Heart left ventricle (tissue), 16 donors: Measurements from ENCODE around the gene TET1. TPM values are rescaled to one million over a fixed set of nuclear protein-coding genes. Genes with fewer than 3 reads are reported as not detected.

Experiments
- ATAC-seq, 4 donors: fragments of 200-7000 bp; cut with Tn5 transposase; one replicate each; pipeline ENCODE4 v1.9.1; 2020 to 2022; ENCODE audit warnings: moderate library complexity in 4 of 4, mild to moderate bottlenecking in 3 of 4, moderate number of reproducible peaks in 1 of 4
- DNase-seq, 5 donors: peaks; one replicate each; pipeline ENCODE4 v3.0.0-alpha.2; 2020
- H3K27ac ChIP-seq, 12 donors: fragments of 200-600 bp; sonication (generic) in 4 of 12; one replicate each; pipeline versions ENCODE4 v1.5.0 to v1.8.0; 2016 to 2022; ENCODE audit warnings: mild to moderate bottlenecking in 2 of 12
- H3K27me3 ChIP-seq, 9 donors: fragments of 200-600 bp; sonication (generic) in 2 of 9; one replicate each; pipeline versions ENCODE4 v1.5.1 to v1.8.0; 2016 to 2022; ENCODE audit warnings: mild to moderate bottlenecking in 3 of 9
- H3K36me3 ChIP-seq, 9 donors: fragments of 200-600 bp; sonication (generic) in 2 of 9; one replicate each; pipeline versions ENCODE4 v1.5.0 to v1.8.0; 2018 to 2022; ENCODE audit warnings: mild to moderate bottlenecking in 2 of 9
- H3K4me1 ChIP-seq, 12 donors: fragments of 200-600 bp; sonication (generic) in 4 of 12; one replicate each; pipeline versions ENCODE4 v1.5.0 to v1.8.0; 2016 to 2022; ENCODE audit warnings: mild to moderate bottlenecking in 3 of 12
- H3K4me3 ChIP-seq, 12 donors: fragments of 200-600 bp; sonication (generic) in 4 of 12; one replicate each; pipeline versions ENCODE4 v1.5.0 to v1.8.0; 2017 to 2022; ENCODE audit warnings: mild to moderate bottlenecking in 9 of 12, moderate library complexity in 4 of 12
- H3K9me3 ChIP-seq, 12 donors: fragments of 200-600 bp; sonication (generic) in 4 of 12; one replicate each; pipeline versions ENCODE4 v1.5.0 to v1.8.0; 2016 to 2022; ENCODE audit warnings: mild to moderate bottlenecking in 1 of 12
- POLR2A ChIP-seq, 2 donors: fragments of 450-650 bp; IDR thresholded peaks; one replicate each; pipeline ENCODE4 v1.6.1; 2017; ENCODE audit warnings: antibody characterized with exemption in 2 of 2, mild to moderate bottlenecking in 2 of 2, moderate library complexity in 2 of 2
- WGBS, 4 donors: extraction: QIAGEN DNeasy Blood & Tissue Kit in 2 of 4; methylation state at CpG; one replicate each; pipeline versions ENCODE4 v1.1.5 to v1.1.7; 2013 to 2018; 5-methylcytosine and 5-hydroxymethylcytosine counted together
- intact Hi-C, 10 donors: fragments of 100-400 bp; cut with DNase I; formaldehyde crosslinking; loops; one replicate each; pipeline versions ENCODE4 v1.11.1 to v1.14.2; 2022
- polyA plus RNA-seq, 2 donors: library from polyadenylated mRNA; stranded (reverse); fragments of 200-250 nt; gene quantifications; one replicate each; pipeline ENCODE4 v1.2.3, GENCODE V29; 2013
- total RNA-seq, 9 donors: library from RNA; depleted of rRNA in 2 of 9; stranded (reverse); fragments of >200 nt in 2 of 9; fragmentation: NEBNext Ultra II Directional in 3 of 9; extraction: Animal tissue kit (Norgen Biotek cat#: 25700) in 3 of 9; gene quantifications; one replicate each; pipeline versions ENCODE4 v1.1.0 to v1.2.4, GENCODE V29; 2016 to 2023
- TF ChIP-seq, protein P1 (sequence below), 12 donors: fragments of 200-600 bp; sonication (generic) in 4 of 12; IDR thresholded peaks; one replicate each; pipeline versions ENCODE4 v1.5.0 to v1.8.0; 2018 to 2022; ENCODE audit warnings: antibody characterized with exemption in 12 of 12, mild to moderate bottlenecking in 5 of 12
- donor health status: ischemic (EF 13 %, LVEDD 7.1; RV severe dilation, severe dysfunction).
- donor health status: healthy with polysubstance abuse.
- donor health status: DM: no; HTN: yes; CAD: no.
- donor health status: DM: no; HTN: no; CAD: no.
- donor health status: ischemic (EF 25% LVEDD 6.9; RV normal size, moderate dysfunction).
- donor health status: ischemic (EF 25% LVEDD 5.7; RV mildly dilated, moderate dysfunction).
- donor health status: healthy.
- donor health status: DM: yes; HTN: yes; CAD: no.
- donor health status: ischemic (EF 35%, LVEDD 5.7; RV mildly dilated, moderate dysfunction).
- donor health status: nonischemic (EF 11% LVEDD 7.7; RV severe dilation, severe dysfunction).
- donor health status: DM: yes; HTN: yes; CAD: no.
- donor health status: PGD.
- donor health status: ischemic (EF 29% LVEDD 5.4; RV normal size, mild dysfunction).
- donor health status: nonischemic (EF 23%, LVEDD 6.1; RV moderate dilation, normal function).

The TET1 gene
- total and polyA plus RNA-seq, 11 donors, result 0.27 to 4.1 (median 2.0) TPM

DNA sequence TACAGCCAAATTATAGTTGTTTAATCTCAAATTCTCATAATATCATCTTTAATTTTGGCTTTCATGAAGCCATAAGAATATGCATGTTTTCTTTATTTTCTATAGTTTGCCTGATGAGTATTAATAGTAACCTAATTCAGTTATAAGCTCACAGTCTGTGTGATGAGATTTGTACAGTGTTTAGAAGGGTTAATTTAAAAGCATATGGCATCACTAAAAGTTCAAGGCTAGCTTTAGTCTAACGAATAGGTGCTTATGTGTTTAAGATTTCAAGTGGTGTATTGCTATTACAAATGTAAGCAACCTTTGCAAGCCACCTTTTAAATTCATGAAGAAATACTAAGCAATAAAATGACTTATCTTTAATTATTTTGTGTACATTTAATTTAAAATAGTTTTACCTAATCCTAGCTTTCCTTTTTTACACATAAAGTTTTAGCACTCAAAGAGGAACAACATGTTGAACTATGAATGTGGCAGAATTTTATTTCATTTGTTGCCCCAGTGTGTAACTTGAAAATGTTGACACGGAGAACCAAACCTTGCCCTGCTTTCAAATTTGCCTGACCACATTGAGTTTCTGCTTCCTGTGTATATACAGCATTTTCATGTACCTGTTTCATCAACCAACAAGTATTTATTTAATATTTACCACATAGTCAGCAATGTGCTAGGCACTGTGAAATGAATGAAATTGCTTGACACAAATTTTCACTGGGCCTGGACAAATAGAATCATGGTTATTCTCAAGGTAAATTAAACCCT, 41.5 kb downstream of the TET1 start:
- Histone ChIP-seq H3K36me3 (no peaks in the 10 kb centered on the region), H3K9me3 (no peaks in the 10 kb centered on the region), H3K4me1 (peaks cover 2 to 40% (median 23%) of the 10 kb centered on the region in 12 donors), H3K4me3 (peak overlapping the region in 7 of 12 donors; percentile 51 to 66 (median 57)), H3K27ac (peak overlapping the region in 2 of 12 donors; percentile 43 to 80), H3K27me3 (no peaks in the 10 kb centered on the region)
- no peak for ATAC-seq
- intact Hi-C loops, result loop anchor here in 5 of 10 donors (2.0 to 10.0 kb wide), 4 partner anchors 39 to 119 kb away; partner anchors contain the start of genes TET1 (in 4 of the 5) and CCAR1 (in 1 of the 5)
- TF ChIP-seq POLR2A (IDR thresholded peaks at IDR 0.05), result no peak
- TF ChIP-seq, protein P1, sequence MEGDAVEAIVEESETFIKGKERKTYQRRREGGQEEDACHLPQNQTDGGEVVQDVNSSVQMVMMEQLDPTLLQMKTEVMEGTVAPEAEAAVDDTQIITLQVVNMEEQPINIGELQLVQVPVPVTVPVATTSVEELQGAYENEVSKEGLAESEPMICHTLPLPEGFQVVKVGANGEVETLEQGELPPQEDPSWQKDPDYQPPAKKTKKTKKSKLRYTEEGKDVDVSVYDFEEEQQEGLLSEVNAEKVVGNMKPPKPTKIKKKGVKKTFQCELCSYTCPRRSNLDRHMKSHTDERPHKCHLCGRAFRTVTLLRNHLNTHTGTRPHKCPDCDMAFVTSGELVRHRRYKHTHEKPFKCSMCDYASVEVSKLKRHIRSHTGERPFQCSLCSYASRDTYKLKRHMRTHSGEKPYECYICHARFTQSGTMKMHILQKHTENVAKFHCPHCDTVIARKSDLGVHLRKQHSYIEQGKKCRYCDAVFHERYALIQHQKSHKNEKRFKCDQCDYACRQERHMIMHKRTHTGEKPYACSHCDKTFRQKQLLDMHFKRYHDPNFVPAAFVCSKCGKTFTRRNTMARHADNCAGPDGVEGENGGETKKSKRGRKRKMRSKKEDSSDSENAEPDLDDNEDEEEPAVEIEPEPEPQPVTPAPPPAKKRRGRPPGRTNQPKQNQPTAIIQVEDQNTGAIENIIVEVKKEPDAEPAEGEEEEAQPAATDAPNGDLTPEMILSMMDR (IDR thresholded peaks at IDR 0.05), result no peak
- DNase-seq, result no peak
- 29 to 56% (median 36%) methylated on average over 2 of the region's 2 CpGs for WGBS, 4 donors

DNA sequence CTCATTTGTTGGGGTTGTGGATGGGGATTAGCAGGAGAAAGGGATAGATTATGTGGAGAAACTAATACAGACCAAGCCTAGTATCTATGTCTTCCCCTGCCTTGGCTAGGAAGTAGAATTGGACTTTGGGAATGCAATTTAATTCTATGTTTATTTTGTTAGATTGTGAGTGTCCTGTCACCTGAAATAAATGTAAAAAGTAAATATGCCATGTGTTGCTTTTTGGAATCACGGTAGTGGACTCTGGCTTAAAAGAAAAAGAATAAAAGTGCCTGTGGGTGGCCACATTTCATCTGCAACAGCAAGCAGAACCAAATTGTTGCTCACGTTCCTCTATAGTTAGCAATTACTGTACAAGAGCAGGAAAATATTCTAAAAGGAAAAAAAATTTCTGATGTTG, 42.3 kb downstream of the TET1 start:
- intact Hi-C loops, result loop anchor here in 4 of 10 donors (5.0 to 10.0 kb wide), 2 partner anchors 40 to 48 kb away; partner anchors contain the start of gene TET1 (in 3 of the 4)
- Histone ChIP-seq H3K9me3 (no peaks in the 10 kb centered on the region), H3K4me1 (peaks cover 2 to 40% (median 23%) of the 10 kb centered on the region in 12 donors), H3K27ac (no peak overlapping the region), H3K4me3 (no peak overlapping the region), H3K36me3 (no peaks in the 10 kb centered on the region), H3K27me3 (no peaks in the 10 kb centered on the region)
- no peak for TF ChIP-seq POLR2A (IDR thresholded peaks at IDR 0.05)
- TF ChIP-seq, protein P1 (IDR thresholded peaks at IDR 0.05), result no peak
- ATAC-seq, result no peak
- 52 to 65% (median 53%) methylated on average over 2 of the region's 2 CpGs for WGBS, 4 donors
- DNase-seq, result no peak

DNA sequence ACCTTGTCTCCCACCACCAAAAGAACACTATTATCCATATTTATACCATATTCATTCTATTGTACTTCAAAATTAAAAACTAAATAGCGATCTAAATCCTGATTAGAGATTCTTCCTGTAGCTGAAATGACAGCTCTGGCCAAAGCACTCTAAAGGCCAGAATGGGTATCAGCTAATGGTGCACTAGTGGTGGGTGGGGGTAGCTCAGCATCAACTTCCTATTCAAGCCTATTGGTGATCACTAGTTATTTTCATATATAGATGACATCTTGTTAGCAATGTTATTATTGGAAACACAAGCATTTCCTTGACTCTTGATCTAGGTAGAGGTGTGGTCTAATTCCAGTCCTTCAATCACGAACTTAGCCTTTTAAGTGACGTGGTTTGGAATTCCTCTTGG, 43.6 kb downstream of the TET1 start:
- Histone ChIP-seq H3K27me3 (no peaks in the 10 kb centered on the region), H3K36me3 (no peaks in the 10 kb centered on the region), H3K27ac (no peak overlapping the region), H3K4me1 (peaks cover 2 to 38% (median 23%) of the 10 kb centered on the region in 12 donors), H3K4me3 (no peak overlapping the region), H3K9me3 (no peaks in the 10 kb centered on the region)
- 96 to 99% (median 98%) methylated on average over 3 of the region's 3 CpGs for WGBS, 4 donors
- ATAC-seq, result no peak
- DNase-seq, result no peak
- intact Hi-C loops, result loop anchor here in 4 of 10 donors (5.0 to 10.0 kb wide), 2 partner anchors 41 to 49 kb away; partner anchors contain the start of gene TET1 (in 3 of the 4)
- TF ChIP-seq, protein P1 (IDR thresholded peaks at IDR 0.05), result no peak
- TF ChIP-seq POLR2A (IDR thresholded peaks at IDR 0.05), result no peak

DNA sequence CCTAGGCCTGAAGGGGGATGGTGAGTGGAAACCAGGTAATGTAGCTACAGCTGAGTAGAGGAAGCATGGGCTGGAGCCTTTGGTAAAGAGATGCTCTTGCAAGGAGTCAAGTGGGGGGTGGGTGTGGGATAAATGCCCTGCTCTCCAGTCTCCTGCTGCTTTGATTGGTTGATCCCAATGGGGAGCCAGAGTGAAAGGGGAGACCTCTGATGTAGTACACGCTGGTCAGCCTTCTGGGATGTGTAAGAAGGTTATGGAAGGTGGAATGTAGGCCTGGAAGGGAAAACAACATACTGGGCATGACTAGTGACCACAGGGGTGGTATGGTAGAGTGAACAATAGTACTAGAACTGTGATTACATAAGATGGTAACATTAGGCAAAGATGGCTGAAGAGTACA, 44.3 kb downstream of the TET1 start:
- H3K9me3 ChIP-seq, result no peaks in the 10 kb centered on the region
- peaks cover under 1 to 31% (median 19%) of the 10 kb centered on the region in 12 donors for H3K4me1 ChIP-seq
- no peak overlapping the region for H3K4me3 ChIP-seq
- intact Hi-C loops, result loop anchor here in 4 of 10 donors (5.0 to 10.0 kb wide), 2 partner anchors 42 to 50 kb away; partner anchors contain the start of gene TET1 (in 3 of the 4)
- 98 to 100% (median 99%) methylated on average over 1 of the region's 1 CpG for WGBS, 4 donors
- TF ChIP-seq, protein P1 (IDR thresholded peaks at IDR 0.05), result no peak
- TF ChIP-seq POLR2A (IDR thresholded peaks at IDR 0.05), result no peak
- no peak for DNase-seq
- no peaks in the 10 kb centered on the region for H3K27me3 ChIP-seq
- H3K27ac ChIP-seq, result no peak overlapping the region
- ATAC-seq, result no peak
- H3K36me3 ChIP-seq, result no peaks in the 10 kb centered on the region
